Endothelial cell of hepatic sinusoid (primary cell): ENCODE data around the gene EPDR1.

Experiments
- in situ Hi-C: cut with HindIII; loops from 2 replicates; pipeline ENCODE4 v1.10.0; 2017; ENCODE audit warnings: low sequenced_read_pairs

The EPDR1 gene

GRCh38 chr7:37920305-37920848 is at the start of gene EPDR1:
Gene EPDR1 (plus strand): TSS chr7:37920640. CDS start chr7:37920940, 300 bp downstream.
- in situ Hi-C loops = no loop called here

GRCh38 chr7:37882086-37882485 is 38.4 kb upstream of the EPDR1 start:
- in situ Hi-C loops = no loop called here

- in situ Hi-C loops = no loop called here
These were observed 27.1 kb upstream of the EPDR1 start for GRCh38 chr7:37893359-37893758.

GRCh38 chr7:37894671-37895070 is 25.8 kb upstream of the EPDR1 start:
- in situ Hi-C loops = no loop called here

- in situ Hi-C loops = no loop called here
These were observed 20.7 kb upstream of the EPDR1 start for GRCh38 chr7:37899712-37900247.

- in situ Hi-C loops = no loop called here
These were observed 19.1 kb upstream of the EPDR1 start for GRCh38 chr7:37901236-37901827.

- in situ Hi-C loops = no loop called here
These were observed 18.4 kb upstream of the EPDR1 start for GRCh38 chr7:37901890-37902524.

- in situ Hi-C loops = no loop called here
These were observed 12.1 kb upstream of the EPDR1 start for GRCh38 chr7:37908221-37908788.

GRCh38 chr7:37912756-37913155 is 7.7 kb upstream of the EPDR1 start:
- in situ Hi-C loops = no loop called here

- in situ Hi-C loops = no loop called here
These were observed 5.0 kb upstream of the EPDR1 start for GRCh38 chr7:37915438-37915837.

- in situ Hi-C loops = no loop called here
These were observed 4.3 kb upstream of the EPDR1 start for GRCh38 chr7:37916017-37916672.

- in situ Hi-C loops = no loop called here
These were observed 3.5 kb upstream of the EPDR1 start, which contains the start of gene SFRP4 for GRCh38 chr7:37916673-37917660. Gene SFRP4 (minus strand): TSS chr7:37916817. CDS start chr7:37916537, 280 bp downstream.

- in situ Hi-C loops = no loop called here
These were observed 1.9 kb upstream of the EPDR1 start for GRCh38 chr7:37918526-37918925.

GRCh38 chr7:37920849-37921805 is 687 bp downstream of the EPDR1 start:
- in situ Hi-C loops = no loop called here

- in situ Hi-C loops = no loop called here
These were observed 1.4 kb downstream of the EPDR1 start for GRCh38 chr7:37921876-37922275.

GRCh38 chr7:37923996-37924395 is 3.6 kb downstream of the EPDR1 start:
- in situ Hi-C loops = no loop called here

GRCh38 chr7:37924491-37925041 is 4.1 kb downstream of the EPDR1 start:
- in situ Hi-C loops = no loop called here

GRCh38 chr7:37925620-37926019 is 5.2 kb downstream of the EPDR1 start:
- in situ Hi-C loops = no loop called here
